Astrocyte (in vitro differentiated cells and primary cell): Measurements from ENCODE around the gene SYNM.

Experiments
- EZH2 ChIP-seq: IDR thresholded peaks from 2 replicates; pipeline ENCODE4 v1.6.1; 2012; ENCODE audit warnings: mild to moderate bottlenecking, low read length, inconsistent platforms; ENCODE audit not compliant: insufficient read depth
- TF ChIP-seq, protein P1 (sequence below): IDR thresholded peaks from 2 replicates; pipeline ENCODE4 v1.5.1; 2011; ENCODE audit warnings: low read depth, mild to moderate bottlenecking, inconsistent platforms, low read length, moderate library complexity; ENCODE audit not compliant: insufficient read depth

DNA sequence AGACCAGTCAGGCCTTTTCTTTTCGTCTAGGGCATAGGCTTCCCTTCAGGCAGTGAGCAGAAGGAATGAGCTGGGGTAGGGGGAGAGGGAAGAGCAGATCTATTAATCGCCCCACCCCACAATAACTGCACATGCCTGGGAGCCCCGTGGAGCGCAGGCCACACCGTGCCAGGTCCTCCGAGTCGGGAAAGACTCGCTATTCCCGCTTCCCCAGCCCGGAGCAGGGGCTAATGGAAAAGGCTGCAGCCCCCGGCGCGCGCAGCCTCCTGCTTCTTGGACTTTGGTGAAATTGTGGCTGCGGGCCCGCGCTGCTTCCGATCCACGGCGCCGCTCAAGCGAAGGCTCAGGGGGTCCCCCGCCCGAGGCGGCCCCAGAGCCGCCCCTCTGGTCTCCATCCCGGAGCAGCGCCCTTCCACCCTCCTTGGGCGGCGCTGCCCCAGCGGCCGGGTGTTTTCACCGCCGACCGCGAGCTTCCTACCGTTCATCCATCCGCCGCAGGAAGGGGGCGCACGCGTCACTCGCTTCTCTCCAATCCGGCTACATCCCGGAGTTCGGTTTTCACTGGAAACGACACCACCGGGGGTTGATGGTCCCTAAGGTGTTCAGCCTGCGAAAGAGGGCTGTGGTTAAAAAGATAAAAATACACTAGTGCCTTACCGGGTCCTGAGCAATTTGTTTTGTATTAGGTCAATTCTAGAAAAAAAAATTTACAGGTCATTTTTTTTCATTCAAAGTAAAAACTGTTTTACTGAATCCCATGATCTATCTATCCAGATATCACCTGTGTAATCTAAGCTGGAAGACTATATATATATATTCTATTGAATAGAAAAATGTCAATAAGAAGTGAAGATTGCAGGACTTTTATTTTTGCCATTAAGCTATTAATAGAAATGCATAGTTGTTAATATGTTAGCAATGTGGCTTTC is 4.4 kb upstream of the SYNM start:
- TF ChIP-seq, protein P1, sequence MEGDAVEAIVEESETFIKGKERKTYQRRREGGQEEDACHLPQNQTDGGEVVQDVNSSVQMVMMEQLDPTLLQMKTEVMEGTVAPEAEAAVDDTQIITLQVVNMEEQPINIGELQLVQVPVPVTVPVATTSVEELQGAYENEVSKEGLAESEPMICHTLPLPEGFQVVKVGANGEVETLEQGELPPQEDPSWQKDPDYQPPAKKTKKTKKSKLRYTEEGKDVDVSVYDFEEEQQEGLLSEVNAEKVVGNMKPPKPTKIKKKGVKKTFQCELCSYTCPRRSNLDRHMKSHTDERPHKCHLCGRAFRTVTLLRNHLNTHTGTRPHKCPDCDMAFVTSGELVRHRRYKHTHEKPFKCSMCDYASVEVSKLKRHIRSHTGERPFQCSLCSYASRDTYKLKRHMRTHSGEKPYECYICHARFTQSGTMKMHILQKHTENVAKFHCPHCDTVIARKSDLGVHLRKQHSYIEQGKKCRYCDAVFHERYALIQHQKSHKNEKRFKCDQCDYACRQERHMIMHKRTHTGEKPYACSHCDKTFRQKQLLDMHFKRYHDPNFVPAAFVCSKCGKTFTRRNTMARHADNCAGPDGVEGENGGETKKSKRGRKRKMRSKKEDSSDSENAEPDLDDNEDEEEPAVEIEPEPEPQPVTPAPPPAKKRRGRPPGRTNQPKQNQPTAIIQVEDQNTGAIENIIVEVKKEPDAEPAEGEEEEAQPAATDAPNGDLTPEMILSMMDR, result peak; percentile 67
- no peak for TF ChIP-seq EZH2
